ENCODE measurements around the gene TMEM132C.

GRCh38 chr12:128571906-128572810 is 305.2 kb downstream of the TMEM132C start:
- TF ChIP-seq CTCF (conservative IDR thresholded peaks at IDR 0.05; ENCODE audit: low read depth, low read length) (no peak), POLR2A (IDR thresholded peaks at IDR 0.05; ENCODE audit: low read depth, low read length) (no peak), RAD21 (IDR thresholded peaks at IDR 0.05; ENCODE audit: low read length) (no peak), RCOR1 (IDR thresholded peaks at IDR 0.05; ENCODE audit: insufficient replicate concordance, low read length) (no peak), MAFK (IDR thresholded peaks at IDR 0.05; ENCODE audit: low read depth, low read length) (no peak), FOS (IDR thresholded peaks at IDR 0.05; ENCODE audit: low read depth, low read length) (no peak), MXI1 (IDR thresholded peaks at IDR 0.05; ENCODE audit: borderline replicate concordance, low read depth, low read length) (no peak), SMC3 (IDR thresholded peaks at IDR 0.05; ENCODE audit: low read depth, low read length) (no peak), RFX5 (IDR thresholded peaks at IDR 0.05; ENCODE audit: low read depth, low read length) (no peak), CHD1 (IDR thresholded peaks at IDR 0.05; ENCODE audit: low read depth, low read length) (no peak), CEBPB (IDR thresholded peaks at IDR 0.05; ENCODE audit: low read depth, low read length) (no peak)
- TF ChIP-seq, protein P1, sequence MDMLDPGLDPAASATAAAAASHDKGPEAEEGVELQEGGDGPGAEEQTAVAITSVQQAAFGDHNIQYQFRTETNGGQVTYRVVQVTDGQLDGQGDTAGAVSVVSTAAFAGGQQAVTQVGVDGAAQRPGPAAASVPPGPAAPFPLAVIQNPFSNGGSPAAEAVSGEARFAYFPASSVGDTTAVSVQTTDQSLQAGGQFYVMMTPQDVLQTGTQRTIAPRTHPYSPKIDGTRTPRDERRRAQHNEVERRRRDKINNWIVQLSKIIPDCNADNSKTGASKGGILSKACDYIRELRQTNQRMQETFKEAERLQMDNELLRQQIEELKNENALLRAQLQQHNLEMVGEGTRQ (IDR thresholded peaks at IDR 0.05; ENCODE audit: low read depth, low read length), result no peak
- TF ChIP-seq, protein P2, sequence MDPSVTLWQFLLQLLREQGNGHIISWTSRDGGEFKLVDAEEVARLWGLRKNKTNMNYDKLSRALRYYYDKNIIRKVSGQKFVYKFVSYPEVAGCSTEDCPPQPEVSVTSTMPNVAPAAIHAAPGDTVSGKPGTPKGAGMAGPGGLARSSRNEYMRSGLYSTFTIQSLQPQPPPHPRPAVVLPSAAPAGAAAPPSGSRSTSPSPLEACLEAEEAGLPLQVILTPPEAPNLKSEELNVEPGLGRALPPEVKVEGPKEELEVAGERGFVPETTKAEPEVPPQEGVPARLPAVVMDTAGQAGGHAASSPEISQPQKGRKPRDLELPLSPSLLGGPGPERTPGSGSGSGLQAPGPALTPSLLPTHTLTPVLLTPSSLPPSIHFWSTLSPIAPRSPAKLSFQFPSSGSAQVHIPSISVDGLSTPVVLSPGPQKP (IDR thresholded peaks at IDR 0.05; ENCODE audit: borderline replicate concordance, low read depth, low read length), result no peak

Measured in IMR-90 (cell line).